MCF 10A (cell line): ENCODE measurements around the gene FKBP1B. TPM values are rescaled to one million over a fixed set of nuclear protein-coding genes. Genes with fewer than 3 reads are reported as not detected.

Experiments
- BruUV-seq: library from RNA; stranded (reverse); fragments of 400-500 nt; replicated peaks from 2 replicates; lab custom pipeline; 2021; lab: Mats Ljungman, UMichigan
- CTCF ChIA-PET: fragments of 300-600 bp; sonication (Branson Sonifier 250); formaldehyde crosslinking; extraction: SDS; loops from one replicate; lab custom pipeline; 2021; ENCODE audit warnings: antibody characterized with exemption, inconsistent platforms; lab: Yijun Ruan, JAX
- POLR2A ChIA-PET: fragments of 300-600, 350-650 bp; sonication (Branson Sonifier 250); formaldehyde crosslinking; extraction: SDS; loops from one replicate; lab custom pipeline; 2020; ENCODE audit warnings: antibody characterized with exemption, inconsistent platforms; lab: Yijun Ruan, JAX
- DNase-seq: peaks from one replicate; pipeline ENCODE4 v3.0.0-alpha.2; 2018; ENCODE audit not compliant: unreplicated experiment
- H3K27ac Mint-ChIP-seq: one replicate; pipeline ENCODE4 v1.8.0; 2022; ENCODE audit warnings: mild to moderate bottlenecking, low read depth, mixed read lengths; ENCODE audit not compliant: unreplicated experiment
- H3K27me3 Mint-ChIP-seq: one replicate; pipeline ENCODE4 v1.8.0; 2022; ENCODE audit warnings: mixed read lengths; ENCODE audit not compliant: insufficient read depth, unreplicated experiment
- H3K36me3 Mint-ChIP-seq: one replicate; pipeline ENCODE4 v1.8.0; 2022; ENCODE audit warnings: mild to moderate bottlenecking, moderate library complexity, mixed read lengths; ENCODE audit not compliant: insufficient read depth, unreplicated experiment
- H3K4me1 Mint-ChIP-seq: one replicate; pipeline ENCODE4 v1.8.0; 2022; ENCODE audit warnings: mixed read lengths; ENCODE audit not compliant: insufficient read depth, unreplicated experiment
- H3K4me3 Mint-ChIP-seq: one replicate; pipeline ENCODE4 v1.8.0; 2022; ENCODE audit warnings: mild to moderate bottlenecking, moderate library complexity, mixed read lengths; ENCODE audit not compliant: unreplicated experiment
- H3K9me3 Mint-ChIP-seq: one replicate; pipeline ENCODE4 v1.8.0; 2022; ENCODE audit warnings: mixed read lengths; ENCODE audit not compliant: unreplicated experiment
- CTCF ChIP-seq: fragments of 200-600 bp; IDR thresholded peaks from one replicate; pipeline ENCODE4 v1.8.0; 2022; ENCODE audit warnings: antibody characterized with exemption, mild to moderate bottlenecking; ENCODE audit not compliant: unreplicated experiment
- intact Hi-C: fragments of 100-400 bp; cut with micrococcal nuclease; formaldehyde crosslinking; loops from 2 replicates; pipeline ENCODE4 v1.14.1; 2022
- total RNA-seq: library from RNA; stranded (reverse); gene quantifications from 2 replicates; pipeline ENCODE4 v1.2.3, GENCODE V29; 2022

FKBP1B gene
- total RNA-seq, 1 experiment from 2014 or later = 1.7 TPM

- POLR2A ChIA-PET = interaction anchor here (1.4 to 2.6 kb wide), 3 partner anchors 9 to 13 kb away, joined by 3 to 15 read pairs (median 7); partner anchors contain the start of gene FAM228B
- no peak overlapping the region for H3K4me3 Mint-ChIP-seq
- H3K9me3 Mint-ChIP-seq = peaks cover 22% of the 10 kb centered on the region
- peaks cover 24% of the 10 kb centered on the region for H3K4me1 Mint-ChIP-seq
- BruUV-seq = no TSS peak
- H3K36me3 Mint-ChIP-seq = peaks cover 12% of the 10 kb centered on the region
- CTCF ChIA-PET = interaction anchor here (0.9 kb wide), 1 partner anchor 26 kb away, joined by 4 read pairs; the partner anchor contains the start of gene TP53I3
- no peak overlapping the region for H3K27ac Mint-ChIP-seq
- DNase-seq = peak; percentile 28
- no peaks in the 10 kb centered on the region for H3K27me3 Mint-ChIP-seq
- no peak for TF ChIP-seq CTCF
- intact Hi-C loops = no loop called here
These were observed 61.2 kb downstream of the FKBP1B start for GRCh38 chr2:24110660-24111303.

GRCh38 chr2:24111407-24111901, 61.9 kb downstream of the FKBP1B start:
- ChIA-PET CTCF (interaction anchor here (0.8 to 1.0 kb wide), 2 partner anchors 72 to 131 kb away, joined by 3 read pairs; no protein-coding TSS in a partner anchor), POLR2A (interaction anchor here (1.4 to 2.6 kb wide), 2 partner anchors 8 to 11 kb away, joined by 7 to 15 read pairs; no protein-coding TSS in a partner anchor)
- no peak overlapping the region for H3K4me3 Mint-ChIP-seq
- BruUV-seq = no TSS peak
- peaks cover 21% of the 10 kb centered on the region for H3K4me1 Mint-ChIP-seq
- peaks cover 12% of the 10 kb centered on the region for H3K36me3 Mint-ChIP-seq
- no peak for TF ChIP-seq CTCF
- intact Hi-C loops = no loop called here
- H3K9me3 Mint-ChIP-seq = peaks cover 22% of the 10 kb centered on the region
- no peaks in the 10 kb centered on the region for H3K27me3 Mint-ChIP-seq
- no peak for DNase-seq
- no peak overlapping the region for H3K27ac Mint-ChIP-seq

Other genes starting within 250 kb of the FKBP1B start
- 19.6 and 19.7 TPM in 2 replicates for gene ATAD2B, start 122.6 kb upstream of the FKBP1B start, total RNA-seq
- 13.0 and 13.6 TPM in 2 replicates for gene UBXN2A, start 109.3 kb upstream of the FKBP1B start, total RNA-seq
- 0.26 TPM in 1 of 2 replicates, not detected in the other for gene MFSD2B, start 39.7 kb upstream of the FKBP1B start, total RNA-seq
- gene WDCP, start 2.4 kb upstream of the FKBP1B start, total RNA-seq = 9.0 and 11.2 TPM in 2 replicates
- gene SF3B6, start 26.6 kb downstream of the FKBP1B start, total RNA-seq = 141 and 180 TPM in 2 replicates
- gene TP53I3, start 35.1 kb downstream of the FKBP1B start, total RNA-seq = 81.8 and 99.8 TPM in 2 replicates
- gene PFN4, start 73.6 kb downstream of the FKBP1B start, total RNA-seq = 1.8 and 2.6 TPM in 2 replicates
- 10.6 and 19.5 TPM in 2 replicates for gene FAM228B, start 73.7 kb downstream of the FKBP1B start, total RNA-seq
- not detected in 2 replicates for gene FAM228A, start 125.3 kb downstream of the FKBP1B start, total RNA-seq